Measurements from ENCODE around the gene CPEB3.
A peak's percentile ranks its signal among the peaks of the same experiment; 100 is the strongest.
"Not testable (repeated sequence)": the region's sequence is repeated elsewhere in the genome, so short reads cannot be mapped to it uniquely, and the experiment has no call there.

CPEB3 gene

GRCh38 chr10:92164036-92164696 lies 126.7 kb downstream of the CPEB3 start:
- FAIRE-seq (peak; percentile 6), DNase-seq (ENCODE audit: insufficient read length, low spot score) (no peak)
- no peak for TF ChIP-seq POLR2A (IDR thresholded peaks at IDR 0.05; ENCODE audit: low read depth, low read length)

GRCh38 chr10:92162541-92162940 lies 128.3 kb downstream of the CPEB3 start:
- FAIRE-seq (no peak), DNase-seq (ENCODE audit: insufficient read length, low spot score) (no peak)
- TF ChIP-seq POLR2A (IDR thresholded peaks at IDR 0.05; ENCODE audit: low read depth, low read length): no peak

GRCh38 chr10:92156874-92157773 lies 133.8 kb downstream of the CPEB3 start:
- FAIRE-seq (peak; percentile 84), DNase-seq (ENCODE audit: insufficient read length, low spot score) (no peak)
- TF ChIP-seq POLR2A (IDR thresholded peaks at IDR 0.05; ENCODE audit: low read depth, low read length): no peak

GRCh38 chr10:92150823-92151222 lies 140.1 kb downstream of the CPEB3 start:
- FAIRE-seq (no peak), DNase-seq (ENCODE audit: insufficient read length, low spot score) (no peak)
- no peak for TF ChIP-seq POLR2A (IDR thresholded peaks at IDR 0.05; ENCODE audit: low read depth, low read length)

GRCh38 chr10:92149261-92149660 lies 141.6 kb downstream of the CPEB3 start:
- FAIRE-seq (peak; percentile 41), DNase-seq (ENCODE audit: insufficient read length, low spot score) (no peak)
- no peak for TF ChIP-seq POLR2A (IDR thresholded peaks at IDR 0.05; ENCODE audit: low read depth, low read length)

GRCh38 chr10:92146781-92147180 lies 144.1 kb downstream of the CPEB3 start:
- FAIRE-seq: no peak
- DNase-seq (ENCODE audit: insufficient read length, low spot score): no peak
- no peak for TF ChIP-seq POLR2A (IDR thresholded peaks at IDR 0.05; ENCODE audit: low read depth, low read length)

- no peak for TF ChIP-seq POLR2A (IDR thresholded peaks at IDR 0.05; ENCODE audit: low read depth, low read length)
- no peak for FAIRE-seq
- no peak for DNase-seq (ENCODE audit: insufficient read length, low spot score)
Observed at GRCh38 chr10:92146107-92146506, 144.8 kb downstream of the CPEB3 start.

GRCh38 chr10:92142949-92143348 lies 147.9 kb downstream of the CPEB3 start:
- DNase-seq (ENCODE audit: insufficient read length, low spot score) (no peak), FAIRE-seq (no peak)
- no peak for TF ChIP-seq POLR2A (IDR thresholded peaks at IDR 0.05; ENCODE audit: low read depth, low read length)

GRCh38 chr10:92142512-92142911 lies 148.4 kb downstream of the CPEB3 start:
- DNase-seq (ENCODE audit: insufficient read length, low spot score) (no peak), FAIRE-seq (peak; percentile 90)
- TF ChIP-seq POLR2A (IDR thresholded peaks at IDR 0.05; ENCODE audit: low read depth, low read length): no peak

GRCh38 chr10:92141147-92141546 lies 149.7 kb downstream of the CPEB3 start:
- FAIRE-seq; DNase-seq (ENCODE audit: insufficient read length, low spot score): not testable (repeated sequence)

GRCh38 chr10:92134049-92134448 lies 156.8 kb downstream of the CPEB3 start:
- not testable (repeated sequence) for FAIRE-seq; DNase-seq (ENCODE audit: insufficient read length, low spot score)

GRCh38 chr10:92131275-92131820 lies 159.5 kb downstream of the CPEB3 start:
- TF ChIP-seq POLR2A (IDR thresholded peaks at IDR 0.05; ENCODE audit: low read depth, low read length): no peak
- DNase-seq (ENCODE audit: insufficient read length, low spot score) (no peak), FAIRE-seq (peak; percentile 66)

- TF ChIP-seq POLR2A (IDR thresholded peaks at IDR 0.05; ENCODE audit: low read depth, low read length): no peak
- DNase-seq (ENCODE audit: insufficient read length, low spot score) (no peak), FAIRE-seq (peak; percentile 45)
Observed at GRCh38 chr10:92130622-92131274, 160.1 kb downstream of the CPEB3 start.

GRCh38 chr10:92126100-92126650 lies 164.7 kb downstream of the CPEB3 start:
- DNase-seq (ENCODE audit: insufficient read length, low spot score) (peak; percentile 35), FAIRE-seq (peak; percentile 92)
- TF ChIP-seq POLR2A (IDR thresholded peaks at IDR 0.05; ENCODE audit: low read depth, low read length): no peak

All from H54 (cell line).